ENCODE data around the gene EDN3.

Gene EDN3

GRCh38 chr20:59320426-59320825 is 20.0 kb downstream of the EDN3 start:
- Mint-ChIP-seq H3K36me3 (no peaks in the 10 kb centered on the region), H3K9me3 (no peaks in the 10 kb centered on the region), H3K4me1 (no peaks in the 10 kb centered on the region), H3K27me3 (peaks cover 5% of the 10 kb centered on the region), H3K27ac (no peak overlapping the region), H3K4me3 (no peak overlapping the region)
- ATAC-seq (ENCODE audit: low read depth) (no peak), DNase-seq (ENCODE audit: low spot score in 2 of 2) (no peak)

DNA sequence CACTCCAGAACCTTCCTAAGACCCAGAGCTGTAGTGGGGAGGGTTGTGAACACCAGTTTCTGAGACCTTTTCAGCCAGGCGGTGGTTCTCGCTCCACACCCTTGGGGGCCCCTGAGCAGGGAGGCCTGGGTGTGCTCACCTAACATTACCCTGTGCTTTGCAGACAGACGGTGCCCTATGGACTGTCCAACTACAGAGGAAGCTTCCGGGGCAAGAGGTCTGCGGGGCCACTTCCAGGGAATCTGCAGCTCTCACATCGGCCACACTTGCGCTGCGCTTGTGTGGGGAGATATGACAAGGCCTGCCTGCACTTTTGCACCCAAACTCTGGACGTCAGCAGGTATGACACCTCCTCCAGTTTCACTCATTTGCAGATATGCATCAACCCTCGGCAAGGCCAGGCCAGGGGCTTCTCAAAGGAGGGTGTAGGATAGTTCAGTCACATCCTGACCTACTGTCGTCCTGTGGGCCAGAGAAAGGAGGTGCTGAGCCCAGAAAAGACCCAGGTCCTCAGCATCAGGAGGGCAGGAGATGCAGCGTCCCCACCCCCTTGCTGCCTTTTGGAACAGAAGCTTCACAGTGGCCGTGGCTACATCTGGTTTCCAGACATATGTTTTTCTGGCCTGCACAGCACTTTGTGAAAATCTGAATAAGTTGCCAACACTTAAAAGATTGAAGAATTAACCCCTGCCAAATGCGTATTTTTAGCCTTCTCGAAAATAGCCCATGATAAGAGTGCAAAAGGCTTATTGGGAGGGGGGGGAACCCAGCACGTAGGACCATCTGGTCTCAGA is 20.6 kb downstream of the EDN3 start:
- no peak for DNase-seq (ENCODE audit: low spot score in 2 of 2)
- Mint-ChIP-seq H3K9me3 (no peaks in the 10 kb centered on the region), H3K4me3 (no peak overlapping the region), H3K36me3 (no peaks in the 10 kb centered on the region), H3K4me1 (no peaks in the 10 kb centered on the region), H3K27me3 (peaks cover 6% of the 10 kb centered on the region), H3K27ac (no peak overlapping the region)
- ATAC-seq (ENCODE audit: low read depth): no peak

- Mint-ChIP-seq H3K36me3 (no peaks in the 10 kb centered on the region), H3K4me3 (no peak overlapping the region), H3K27me3 (peaks cover 9% of the 10 kb centered on the region), H3K9me3 (no peaks in the 10 kb centered on the region), H3K4me1 (no peaks in the 10 kb centered on the region), H3K27ac (no peak overlapping the region)
- ATAC-seq (ENCODE audit: low read depth) (no peak), DNase-seq (ENCODE audit: low spot score in 2 of 2) (no peak)
Observed at GRCh38 chr20:59322081-59322480, 21.7 kb downstream of the EDN3 start.

DNA sequence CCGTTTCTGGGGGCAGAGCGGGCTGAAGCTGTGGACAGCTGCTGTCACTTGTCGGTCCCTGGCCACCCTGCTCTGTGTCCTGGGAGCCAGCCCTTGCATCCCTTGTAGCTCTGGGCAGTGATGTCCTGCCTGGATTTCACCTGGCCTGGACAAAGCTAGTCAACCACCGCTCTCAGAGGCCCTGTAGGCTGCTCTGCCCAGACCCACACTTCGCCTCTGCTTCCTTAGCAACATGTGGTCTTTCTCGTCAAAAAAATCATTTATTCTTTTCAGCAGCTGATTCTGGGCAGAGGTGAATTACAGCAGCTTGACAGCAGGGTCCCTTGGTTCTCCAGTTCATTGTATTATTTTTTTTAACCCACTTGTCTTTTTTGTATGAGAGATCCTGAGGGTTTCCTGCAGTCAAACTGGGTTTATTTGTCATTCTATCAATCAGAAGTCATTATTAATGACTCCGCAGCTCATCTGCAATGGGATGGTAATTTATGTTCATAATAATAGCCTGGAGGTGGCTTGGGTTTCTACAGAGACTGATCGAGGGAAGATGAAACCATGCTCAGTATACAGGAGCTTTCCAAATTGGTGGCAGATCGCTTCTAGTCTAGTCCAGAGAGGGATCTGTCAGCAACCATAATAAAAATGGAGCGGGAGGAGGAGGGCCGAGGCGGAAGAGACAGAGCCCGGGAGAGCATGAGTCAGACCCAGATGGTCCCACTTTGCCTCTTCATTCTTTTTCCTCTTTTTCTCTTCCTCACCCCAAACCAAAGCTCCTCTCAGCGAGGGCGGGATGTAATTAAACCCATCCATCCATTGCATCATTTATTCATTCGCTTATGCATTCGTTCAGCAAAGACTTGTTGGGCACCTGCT is 22.4 kb downstream of the EDN3 start:
- Mint-ChIP-seq H3K4me1 (no peaks in the 10 kb centered on the region), H3K27ac (no peak overlapping the region), H3K36me3 (no peaks in the 10 kb centered on the region), H3K9me3 (no peaks in the 10 kb centered on the region), H3K4me3 (no peak overlapping the region), H3K27me3 (peaks cover 9% of the 10 kb centered on the region)
- DNase-seq (ENCODE audit: low spot score in 2 of 2) (no peak), ATAC-seq (ENCODE audit: low read depth) (no peak)

- no peak for ATAC-seq (ENCODE audit: low read depth)
- Mint-ChIP-seq H3K27ac (no peak overlapping the region), H3K4me1 (no peaks in the 10 kb centered on the region), H3K36me3 (no peaks in the 10 kb centered on the region), H3K4me3 (no peak overlapping the region), H3K27me3 (peaks cover 8% of the 10 kb centered on the region), H3K9me3 (no peaks in the 10 kb centered on the region)
- DNase-seq (ENCODE audit: low spot score in 2 of 2): no peak
Observed at GRCh38 chr20:59323731-59324130, 23.3 kb downstream of the EDN3 start.

GRCh38 chr20:59324521-59325141 is 24.2 kb downstream of the EDN3 start:
- Mint-ChIP-seq H3K36me3 (no peaks in the 10 kb centered on the region), H3K9me3 (no peaks in the 10 kb centered on the region), H3K4me3 (no peak overlapping the region), H3K27me3 (peaks cover 12% of the 10 kb centered on the region), H3K4me1 (no peaks in the 10 kb centered on the region), H3K27ac (no peak overlapping the region)
- ATAC-seq (ENCODE audit: low read depth) (no peak), DNase-seq (ENCODE audit: low spot score in 2 of 2) (no peak)

DNA sequence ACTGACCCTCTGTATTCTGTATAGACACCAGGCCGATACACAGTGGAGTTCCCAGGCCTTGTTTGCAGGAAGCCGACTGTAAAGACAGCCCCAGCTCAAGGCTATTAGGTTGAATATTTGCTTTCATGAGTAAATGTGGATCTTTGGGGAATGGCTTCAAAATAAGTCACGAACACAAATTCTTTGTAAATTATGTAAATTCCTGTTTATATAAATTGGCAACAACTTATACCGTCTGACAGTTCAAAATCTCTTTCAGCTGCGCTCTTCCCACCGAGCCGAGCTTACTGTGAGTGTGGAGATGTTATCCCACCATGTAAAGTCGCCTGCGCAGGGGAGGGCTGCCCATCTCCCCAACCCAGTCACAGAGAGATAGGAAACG is 24.7 kb downstream of the EDN3 start:
- no peaks in the 10 kb centered on the region for H3K36me3 Mint-ChIP-seq

GRCh38 chr20:59326188-59326587 is 25.8 kb downstream of the EDN3 start:
- no peak overlapping the region for H3K27ac Mint-ChIP-seq
- H3K36me3 Mint-ChIP-seq: no peaks in the 10 kb centered on the region
- H3K4me1 Mint-ChIP-seq: no peaks in the 10 kb centered on the region
- H3K9me3 Mint-ChIP-seq: no peaks in the 10 kb centered on the region
- DNase-seq (ENCODE audit: low spot score in 2 of 2) (no peak), ATAC-seq (ENCODE audit: low read depth) (no peak)
- peaks cover 15% of the 10 kb centered on the region for H3K27me3 Mint-ChIP-seq
- H3K4me3 Mint-ChIP-seq: no peak overlapping the region

More for the DNA sequence above, 24.7 kb downstream of the EDN3 start:
- no peak overlapping the region for H3K4me3 Mint-ChIP-seq
- H3K27ac Mint-ChIP-seq: no peak overlapping the region
- H3K27me3 Mint-ChIP-seq: peaks cover 12% of the 10 kb centered on the region
- no peak for DNase-seq (ENCODE audit: low spot score in 2 of 2)
- no peaks in the 10 kb centered on the region for H3K9me3 Mint-ChIP-seq
- H3K4me1 Mint-ChIP-seq: no peaks in the 10 kb centered on the region
- ATAC-seq (ENCODE audit: low read depth): no peak

GRCh38 chr20:59328071-59328470 is 27.7 kb downstream of the EDN3 start:
- H3K9me3 Mint-ChIP-seq: no peaks in the 10 kb centered on the region
- H3K36me3 Mint-ChIP-seq: no peaks in the 10 kb centered on the region
- no peak overlapping the region for H3K27ac Mint-ChIP-seq
- no peaks in the 10 kb centered on the region for H3K4me1 Mint-ChIP-seq
- DNase-seq (ENCODE audit: low spot score in 2 of 2) (no peak), ATAC-seq (ENCODE audit: low read depth) (no peak)
- H3K4me3 Mint-ChIP-seq: no peak overlapping the region
- peaks cover 20% of the 10 kb centered on the region for H3K27me3 Mint-ChIP-seq

GRCh38 chr20:59331721-59332329 is 31.4 kb downstream of the EDN3 start:
- Mint-ChIP-seq H3K27me3 (peaks cover 22% of the 10 kb centered on the region), H3K36me3 (no peaks in the 10 kb centered on the region), H3K9me3 (no peaks in the 10 kb centered on the region), H3K27ac (no peak overlapping the region), H3K4me1 (no peaks in the 10 kb centered on the region), H3K4me3 (no peak overlapping the region)
- DNase-seq (ENCODE audit: low spot score in 2 of 2): no peak
- ATAC-seq (ENCODE audit: low read depth): no peak

GRCh38 chr20:59333260-59333845 is 32.9 kb downstream of the EDN3 start:
- Mint-ChIP-seq H3K9me3 (no peaks in the 10 kb centered on the region), H3K27me3 (peaks cover 19% of the 10 kb centered on the region), H3K36me3 (no peaks in the 10 kb centered on the region), H3K4me3 (no peak overlapping the region), H3K27ac (no peak overlapping the region), H3K4me1 (peaks cover 2% of the 10 kb centered on the region)
- ATAC-seq (ENCODE audit: low read depth): no peak
- DNase-seq (ENCODE audit: low spot score in 2 of 2): no peak

GRCh38 chr20:59333951-59334350 is 33.5 kb downstream of the EDN3 start:
- H3K4me3 Mint-ChIP-seq: no peak overlapping the region
- peaks cover 2% of the 10 kb centered on the region for H3K4me1 Mint-ChIP-seq
- ATAC-seq (ENCODE audit: low read depth) (no peak), DNase-seq (ENCODE audit: low spot score in 2 of 2) (no peak)
- H3K27me3 Mint-ChIP-seq: peaks cover 17% of the 10 kb centered on the region
- no peak overlapping the region for H3K27ac Mint-ChIP-seq
- H3K9me3 Mint-ChIP-seq: no peaks in the 10 kb centered on the region
- no peaks in the 10 kb centered on the region for H3K36me3 Mint-ChIP-seq

DNA sequence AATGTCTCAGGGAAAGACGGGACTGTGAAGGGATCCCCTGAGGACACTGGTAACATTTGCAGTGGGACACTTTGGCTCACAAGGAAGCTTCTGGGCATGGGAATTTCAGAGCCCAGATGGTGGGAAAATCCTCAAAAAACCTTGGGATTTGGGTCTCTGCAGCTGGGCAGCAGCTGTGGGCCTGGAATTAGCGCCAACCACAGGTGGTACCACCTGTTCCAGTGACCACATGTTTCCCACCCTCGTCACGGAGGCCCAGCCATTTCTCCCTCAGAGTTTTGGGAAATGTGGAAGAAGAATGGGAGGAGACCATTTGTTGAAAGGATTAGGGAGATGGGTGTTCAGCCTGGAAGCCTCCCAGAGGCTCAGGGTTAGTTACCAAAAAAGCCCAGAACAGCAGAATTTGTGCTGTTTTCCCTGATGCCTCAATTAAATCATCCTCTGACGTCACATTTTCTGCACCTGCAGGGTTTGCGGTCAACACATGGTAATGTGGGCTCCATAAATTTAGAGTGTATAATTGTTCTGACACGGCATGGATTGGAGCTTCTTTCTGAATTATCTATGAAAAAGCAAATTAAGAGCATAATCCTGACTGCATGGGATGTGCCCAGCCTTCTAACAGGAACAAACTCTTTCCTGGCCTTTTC is 34.4 kb downstream of the EDN3 start:
- Mint-ChIP-seq H3K27me3 (peaks cover 15% of the 10 kb centered on the region), H3K4me1 (peaks cover 2% of the 10 kb centered on the region), H3K36me3 (no peaks in the 10 kb centered on the region), H3K4me3 (no peak overlapping the region), H3K9me3 (no peaks in the 10 kb centered on the region), H3K27ac (no peak overlapping the region)
- DNase-seq (ENCODE audit: low spot score in 2 of 2) (no peak), ATAC-seq (ENCODE audit: low read depth) (no peak)
